ENCODE data around the gene PHB1.
"Not testable (repeated sequence)": the region's sequence is repeated elsewhere in the genome, so short reads cannot be mapped to it uniquely, and the experiment has no call there.

PHB1 gene

GRCh38 chr17:49373115-49373514 is 41.6 kb downstream of the PHB1 start:
- DNase-seq = no peak

GRCh38 chr17:49372425-49372824 is 42.3 kb downstream of the PHB1 start:
- DNase-seq = no peak

DNA sequence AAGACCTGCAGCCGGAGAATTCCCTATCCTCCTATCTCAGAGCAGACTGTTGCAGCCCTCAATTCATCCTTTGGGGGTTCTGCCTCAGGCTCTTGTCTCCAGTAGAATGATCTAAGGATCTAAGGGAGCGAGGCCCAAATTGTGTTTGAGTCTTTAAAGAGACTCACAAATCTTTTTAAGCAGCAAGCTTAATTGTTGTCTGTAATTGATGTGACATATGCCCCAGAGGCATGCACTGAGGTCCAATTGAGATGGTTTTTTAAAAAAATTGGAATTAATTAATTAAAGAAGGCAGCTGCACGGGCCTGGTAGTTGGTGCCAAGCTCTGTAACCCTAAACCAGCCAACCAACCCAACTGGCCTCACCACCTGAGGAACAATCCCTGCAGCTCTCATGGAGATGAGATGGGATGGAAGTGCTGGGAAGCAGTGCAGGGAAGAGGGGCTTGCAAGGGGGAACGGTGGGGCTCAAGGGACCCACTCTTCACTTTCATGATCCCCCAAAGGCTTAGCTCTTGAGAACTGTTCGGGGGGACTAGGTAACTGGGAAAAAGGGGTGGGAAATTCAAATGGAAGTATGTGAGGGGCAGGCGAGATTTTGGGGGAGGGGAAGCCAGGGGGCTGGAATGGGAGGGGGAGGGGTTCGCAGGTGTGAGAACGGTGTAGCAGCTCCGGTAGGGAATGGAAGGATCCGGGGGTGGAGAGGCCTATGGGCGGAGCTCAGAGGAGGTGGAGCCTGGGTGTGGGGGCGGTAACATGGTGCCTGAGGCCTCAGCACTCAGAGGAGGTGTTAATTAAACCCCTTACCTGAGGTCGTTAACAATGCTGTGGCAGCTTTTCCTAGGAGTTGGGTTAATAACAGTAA is 43.5 kb downstream of the PHB1 start:
- no peak for DNase-seq

DNA sequence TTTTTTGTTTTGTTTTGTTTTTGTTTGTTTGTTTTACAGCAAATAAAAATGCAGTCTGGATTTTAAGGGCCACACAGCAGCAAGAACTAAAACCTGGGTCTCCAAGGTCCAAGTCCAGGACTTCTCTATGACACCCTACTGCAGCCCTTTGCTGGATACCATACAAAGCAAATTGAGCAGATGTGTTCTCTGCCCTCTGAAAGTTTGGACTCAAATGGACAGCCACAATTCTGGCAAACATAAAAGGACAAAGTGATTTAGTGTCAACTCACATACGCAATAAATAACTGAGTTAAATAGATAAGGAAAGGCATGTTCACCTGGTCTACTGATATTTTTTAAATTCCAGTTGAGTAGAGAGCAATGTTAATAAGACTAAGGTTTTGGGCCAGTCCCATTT is 44.9 kb downstream of the PHB1 start:
- DNase-seq = no peak

GRCh38 chr17:49369089-49369488 is 45.6 kb downstream of the PHB1 start:
- DNase-seq = no peak

DNA sequence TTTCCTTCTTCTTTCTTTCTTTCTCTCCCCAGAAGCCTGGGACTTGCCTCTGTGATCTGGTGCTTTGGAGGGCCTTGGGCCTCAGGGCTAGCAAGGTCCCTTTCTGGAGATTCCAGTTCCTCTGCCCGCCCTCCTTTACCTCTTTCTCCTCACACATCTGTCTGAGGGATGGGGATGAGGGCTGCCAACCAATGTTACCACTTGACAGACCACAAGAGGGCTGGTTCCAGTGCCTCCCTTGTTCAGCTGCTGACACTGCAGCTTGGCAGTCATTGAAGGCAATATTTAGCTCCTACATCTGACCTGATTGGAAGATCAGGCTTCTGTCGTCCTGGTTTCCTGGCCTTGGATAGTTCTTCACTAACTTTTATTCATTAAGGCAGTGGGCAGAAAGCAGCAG is 49.0 kb downstream of the PHB1 start:
- DNase-seq = no peak

DNA sequence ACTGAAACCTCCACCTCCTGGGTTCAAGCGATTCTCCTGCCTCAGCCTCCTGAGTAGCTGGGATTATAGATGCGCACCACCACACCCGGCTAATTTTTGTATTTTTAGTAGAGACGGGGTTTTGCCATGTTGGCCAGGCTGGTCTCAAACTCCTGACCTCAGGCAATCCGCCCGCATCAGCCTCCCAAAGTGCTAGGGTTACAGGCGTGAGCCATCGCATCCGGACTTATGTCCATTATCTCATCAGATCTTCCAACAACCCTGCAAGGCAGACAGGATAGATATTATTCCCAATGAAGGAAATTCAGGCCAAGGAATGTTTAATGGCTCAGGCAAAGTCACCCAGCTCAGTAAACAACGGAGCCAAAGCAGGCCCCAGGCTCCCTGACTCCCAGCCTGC is 49.6 kb downstream of the PHB1 start:
- not testable (repeated sequence) for DNase-seq

GRCh38 chr17:49364119-49364518 is 50.6 kb downstream of the PHB1 start:
- no peak for DNase-seq

DNA sequence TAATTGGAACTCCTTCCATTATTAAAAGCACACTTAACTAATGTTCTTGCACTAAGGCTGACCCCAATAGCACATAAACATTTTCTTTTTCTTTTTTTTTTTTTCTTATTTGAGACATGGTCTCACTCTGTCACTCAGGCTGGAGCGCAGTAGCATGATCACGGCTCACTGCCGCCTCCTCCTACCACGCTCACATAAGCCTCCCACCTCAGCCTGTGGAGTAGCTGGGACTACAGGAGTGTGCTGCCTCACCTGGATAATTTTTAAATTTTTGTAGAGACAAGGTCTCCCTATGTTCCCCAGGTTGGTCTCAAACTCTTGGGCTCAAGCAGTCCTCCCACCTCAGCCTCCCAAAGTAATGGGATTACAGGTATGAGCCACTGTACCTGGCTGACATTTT is 51.4 kb downstream of the PHB1 start:
- DNase-seq = no peak

- no peak for DNase-seq
Observed at GRCh38 chr17:49362723-49363117, 52.0 kb downstream of the PHB1 start.

DNA sequence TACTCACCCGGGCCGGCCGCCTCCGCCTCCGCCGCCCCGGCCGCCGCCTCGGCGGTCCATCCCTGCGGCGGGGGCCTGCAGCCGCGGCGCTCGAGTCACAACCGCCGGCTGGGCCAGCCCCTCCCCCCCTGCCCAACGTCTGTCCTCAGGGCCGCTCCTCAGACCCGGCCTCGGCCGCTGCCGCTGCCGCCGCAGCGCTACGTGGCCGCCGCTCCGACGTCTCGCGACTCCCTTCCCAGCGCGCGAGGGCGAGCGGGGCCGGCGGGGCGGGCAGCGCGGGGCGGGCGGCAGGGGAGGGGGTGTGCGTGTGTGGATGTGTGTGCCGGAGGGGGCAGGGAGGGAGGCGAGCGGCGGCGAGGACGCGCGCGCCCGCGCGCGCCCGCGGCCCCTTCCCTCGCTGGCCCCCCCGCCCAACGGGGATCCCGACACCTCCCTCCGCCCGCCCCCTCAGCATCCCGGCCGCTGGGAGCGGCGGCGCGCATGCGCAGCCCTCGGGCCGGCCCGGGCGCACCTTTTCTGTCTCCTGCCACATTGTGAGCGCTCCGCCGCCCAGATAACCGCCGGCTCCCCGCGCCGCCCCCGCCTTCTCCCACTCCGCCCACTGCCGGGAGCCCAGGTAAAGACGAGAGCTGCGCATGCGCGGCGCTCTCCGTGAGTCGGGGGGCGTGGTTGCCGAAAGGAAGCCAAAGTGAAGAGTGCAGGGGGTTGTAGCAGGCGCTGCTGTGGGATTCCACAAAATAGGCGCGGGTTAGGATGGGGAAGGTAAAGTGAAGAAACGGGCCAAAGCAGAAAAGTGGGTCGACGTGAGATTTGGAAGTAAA is 52.6 kb downstream of the PHB1 start, which contains the start of gene ZNF652:
Gene ZNF652 (minus strand): TSS at position 349 of the 821 bp plus-strand sequence. CDS start 44,525 bp downstream, outside the sequence.
- peak; percentile 65 for DNase-seq

GRCh38 chr17:49361129-49361901 is 53.4 kb downstream of the PHB1 start:
- no peak for DNase-seq

GRCh38 chr17:49360796-49361128 is 53.9 kb downstream of the PHB1 start:
- DNase-seq = no peak

DNA sequence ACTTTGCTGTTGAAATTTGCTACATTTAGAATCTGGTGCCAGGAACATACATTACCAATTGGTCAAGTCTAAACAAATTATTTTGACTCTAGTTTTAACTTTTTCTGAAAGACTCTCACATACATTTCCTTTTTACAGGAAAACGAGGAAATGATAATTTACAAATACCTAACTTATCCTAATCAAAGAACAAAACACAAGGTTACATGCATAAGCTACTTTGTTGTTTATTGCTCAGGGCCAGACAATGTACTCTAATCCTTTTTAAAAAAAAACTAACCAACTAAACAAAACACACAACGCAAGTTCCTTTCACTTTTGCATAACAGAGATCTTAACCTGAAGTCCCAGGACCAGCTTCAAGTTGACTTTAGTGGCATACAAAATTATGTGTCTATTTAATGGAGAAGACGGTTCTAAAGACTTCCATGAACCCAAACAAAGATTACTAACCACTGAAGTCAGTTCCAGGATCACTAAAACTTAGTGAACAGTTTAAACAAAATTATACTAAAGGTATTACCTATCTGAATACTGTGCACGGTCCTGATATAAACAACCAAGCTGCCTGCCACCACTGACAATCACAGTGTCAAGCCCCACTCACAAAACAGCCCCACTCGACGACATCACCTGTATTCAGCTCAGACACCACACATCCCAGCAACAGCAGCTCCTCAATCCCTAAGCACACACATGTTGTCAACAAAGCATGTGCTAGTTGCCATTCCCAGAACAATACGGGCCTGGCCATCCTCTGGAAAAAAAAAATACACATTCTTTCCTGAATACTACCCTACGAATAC is 54.5 kb downstream of the PHB1 start:
- DNase-seq = no peak

- no peak for DNase-seq
Observed at GRCh38 chr17:49358641-49359247, 55.9 kb downstream of the PHB1 start.

DNA sequence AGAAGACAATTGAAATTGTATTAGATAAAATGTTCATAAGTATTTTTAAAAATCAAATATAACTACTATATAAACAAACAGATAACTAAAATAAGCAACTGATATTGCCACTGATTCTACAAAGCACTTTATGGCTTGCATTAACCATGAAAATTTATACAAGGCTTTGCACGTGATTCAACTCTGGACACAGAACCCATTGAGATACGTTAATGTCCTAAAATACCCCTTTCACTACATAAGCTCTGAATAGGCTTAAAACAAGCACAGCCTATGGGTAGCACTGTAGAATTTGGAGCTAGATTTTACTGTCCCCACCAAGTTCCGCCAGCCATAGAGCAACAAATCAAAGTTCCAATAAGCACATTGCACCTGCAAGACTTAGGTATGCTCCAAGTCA is 57.2 kb downstream of the PHB1 start:
- DNase-seq = no peak

DNA sequence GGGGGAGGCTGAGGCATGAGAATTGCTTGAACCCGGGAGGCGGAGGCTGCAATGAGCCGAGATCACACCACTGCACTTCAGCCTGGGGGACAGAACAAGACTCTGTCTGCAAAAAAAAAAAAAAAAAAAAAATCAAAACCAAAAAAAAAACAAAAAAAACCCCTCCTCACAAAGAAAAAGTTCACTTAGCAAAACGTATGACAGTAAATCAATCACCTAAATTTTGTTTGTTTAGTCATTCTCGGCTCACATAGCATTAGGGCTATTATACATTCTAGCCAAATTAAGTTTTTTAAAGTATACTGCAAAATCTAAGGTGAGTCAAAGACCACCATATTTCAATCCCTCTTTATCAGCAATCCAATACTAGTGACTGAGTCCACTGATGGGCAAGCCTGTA is 58.4 kb downstream of the PHB1 start:
- DNase-seq = no peak
